Ishikawa (cell line): ENCODE measurements around the gene COX7A1.
A peak's percentile ranks its signal among the peaks of the same experiment; 100 is the strongest.

Experiments
- CEBPB ChIP-seq: IDR thresholded peaks from 2 replicates; pipeline ENCODE4 v1.6.1; 2012
- CREB1 ChIP-seq: IDR thresholded peaks from 2 replicates; pipeline ENCODE4 v1.6.1; 2012; ENCODE audit warnings: low read depth
- EGR1 ChIP-seq: IDR thresholded peaks from 2 replicates; pipeline ENCODE4 v1.6.1; 2012
- EP300 ChIP-seq: IDR thresholded peaks from 2 replicates; pipeline ENCODE4 v1.6.1; 2012; ENCODE audit warnings: borderline replicate concordance
- FOXM1 ChIP-seq: IDR thresholded peaks from 2 replicates; pipeline ENCODE4 v1.6.1; 2012; ENCODE audit warnings: low read depth, borderline replicate concordance
- MAX ChIP-seq: IDR thresholded peaks from 2 replicates; pipeline ENCODE4 v1.6.1; 2012
- NFIC ChIP-seq: IDR thresholded peaks from 2 replicates; pipeline ENCODE4 v1.6.1; 2012
- RAD21 ChIP-seq: IDR thresholded peaks from 2 replicates; pipeline ENCODE4 v1.6.1; 2012; ENCODE audit warnings: low read depth
- REST ChIP-seq: IDR thresholded peaks from 2 replicates; pipeline ENCODE4 v1.6.1; 2012; ENCODE audit warnings: low read depth, mild to moderate bottlenecking
- TAF1 ChIP-seq: IDR thresholded peaks from 2 replicates; pipeline ENCODE4 v1.6.1; 2012; ENCODE audit warnings: low read depth, mild to moderate bottlenecking
- TCF12 ChIP-seq: IDR thresholded peaks from 2 replicates; pipeline ENCODE4 v1.6.1; 2012; ENCODE audit warnings: low read depth
- TEAD4 ChIP-seq: IDR thresholded peaks from 2 replicates; pipeline ENCODE4 v1.6.1; 2012
- USF1 ChIP-seq: IDR thresholded peaks from 2 replicates; pipeline ENCODE4 v1.6.1; 2012
- YY1 ChIP-seq: IDR thresholded peaks from 2 replicates; pipeline ENCODE4 v1.6.1; 2012; ENCODE audit warnings: low read depth
- ZBTB7A ChIP-seq: IDR thresholded peaks from 2 replicates; pipeline ENCODE4 v1.6.1; 2012; ENCODE audit warnings: low read depth

Gene COX7A1

GRCh38 chr19:36136964-36137686, 15.1 kb downstream of the COX7A1 start:
- TF ChIP-seq TCF12: peak; percentile 65
- TF ChIP-seq EP300: peak; percentile 45; the same call in 1 of the 2 replicates
- TF ChIP-seq REST: no peak
- TF ChIP-seq RAD21: peak; percentile 13; the same call in 1 of the 2 replicates
- no peak for TF ChIP-seq EGR1
- peak; percentile 81 for TF ChIP-seq NFIC
- TF ChIP-seq TEAD4: peak; percentile 64
- TF ChIP-seq TAF1: no peak
- no peak for TF ChIP-seq ZBTB7A
- no peak for TF ChIP-seq CREB1
- TF ChIP-seq USF1: no peak
- TF ChIP-seq CEBPB: no peak
- 0 out of 2 replicates have a peak, but pooled peaks have one; percentile 31 for TF ChIP-seq YY1
- TF ChIP-seq FOXM1: no peak
- TF ChIP-seq MAX: peak; percentile 53

- peak; percentile 35; the same call in 1 of the 2 replicates for TF ChIP-seq CEBPB
Measured at GRCh38 chr19:36131221-36131620, 21.0 kb downstream of the COX7A1 start.

- no peak for TF ChIP-seq NFIC
- no peak for TF ChIP-seq MAX
- no peak for TF ChIP-seq TEAD4
- no peak for TF ChIP-seq ZBTB7A
- no peak for TF ChIP-seq CREB1
- TF ChIP-seq TAF1: no peak
- no peak for TF ChIP-seq FOXM1
- TF ChIP-seq USF1: no peak
- no peak for TF ChIP-seq RAD21
- TF ChIP-seq EGR1: no peak
- no peak for TF ChIP-seq YY1
- no peak for TF ChIP-seq REST
- no peak for TF ChIP-seq TCF12
- TF ChIP-seq CEBPB: no peak
- no peak for TF ChIP-seq EP300
Measured at GRCh38 chr19:36128392-36128736, 23.9 kb downstream of the COX7A1 start.

- TF ChIP-seq EGR1: no peak
- TF ChIP-seq USF1: no peak
- no peak for TF ChIP-seq EP300
- TF ChIP-seq TEAD4: no peak
- no peak for TF ChIP-seq MAX
- no peak for TF ChIP-seq NFIC
- no peak for TF ChIP-seq FOXM1
- TF ChIP-seq ZBTB7A: no peak
- TF ChIP-seq YY1: no peak
- no peak for TF ChIP-seq REST
Measured at GRCh38 chr19:36125557-36125956, 26.7 kb downstream of the COX7A1 start.
